GM19372 (cell line): Measurements from ENCODE around the gene PNPLA7.
"Not testable (repeated sequence)": the region's sequence is repeated elsewhere in the genome, so short reads cannot be mapped to it uniquely, and the experiment has no call there.

Experiments used
- ATAC-seq: cut with Tn5 transposase; IDR thresholded peaks from one replicate; pipeline ENCODE4 v1.9.1; 2021; ENCODE audit warnings: mild to moderate bottlenecking, low read depth, moderate library complexity; ENCODE audit not compliant: unreplicated experiment

PNPLA7 gene

GRCh38 chr9:137543237-137543963 lies 6.8 kb downstream of the PNPLA7 start:
- ATAC-seq, result no peak

DNA sequence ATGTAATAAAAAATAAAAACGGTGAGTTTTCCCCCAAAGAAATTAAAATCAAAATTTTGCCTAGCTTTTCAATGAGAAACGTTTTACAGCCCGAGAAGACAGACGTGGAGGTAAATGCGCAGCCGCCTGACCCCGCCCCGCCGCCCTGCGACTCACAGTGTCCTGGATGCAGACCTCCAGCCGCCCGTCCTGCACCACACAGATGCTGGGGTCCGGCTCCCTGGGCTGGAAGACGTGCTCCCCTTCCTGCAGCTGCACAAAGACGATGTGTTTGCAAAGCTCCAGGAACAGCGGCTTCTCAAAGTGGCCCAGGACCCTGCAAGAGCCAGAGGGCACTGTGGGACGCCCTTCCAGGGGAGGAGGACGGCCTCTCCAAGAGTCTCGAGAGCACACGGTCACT lies 7.7 kb downstream of the PNPLA7 start:
- no peak for ATAC-seq

DNA sequence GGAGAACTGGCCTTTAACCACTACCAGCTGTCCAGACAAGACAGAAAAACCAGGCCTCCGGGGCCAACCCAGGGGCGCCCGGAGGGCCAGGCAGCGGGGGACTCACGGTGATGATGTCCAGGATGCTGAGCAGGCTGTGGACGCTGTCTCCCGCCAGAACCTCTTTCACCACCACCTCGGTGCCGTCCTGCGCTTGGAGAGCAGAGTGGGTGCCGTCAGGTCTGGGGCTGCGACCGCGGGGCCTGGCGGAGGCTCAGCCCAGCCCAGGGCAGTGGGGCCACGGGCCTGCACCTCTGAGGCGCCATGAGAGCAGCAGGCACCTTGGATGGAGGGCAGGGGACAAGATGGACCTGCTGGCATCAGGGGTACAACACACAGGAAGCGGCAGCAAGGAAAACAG lies 9.7 kb downstream of the PNPLA7 start:
- ATAC-seq, result no peak

DNA sequence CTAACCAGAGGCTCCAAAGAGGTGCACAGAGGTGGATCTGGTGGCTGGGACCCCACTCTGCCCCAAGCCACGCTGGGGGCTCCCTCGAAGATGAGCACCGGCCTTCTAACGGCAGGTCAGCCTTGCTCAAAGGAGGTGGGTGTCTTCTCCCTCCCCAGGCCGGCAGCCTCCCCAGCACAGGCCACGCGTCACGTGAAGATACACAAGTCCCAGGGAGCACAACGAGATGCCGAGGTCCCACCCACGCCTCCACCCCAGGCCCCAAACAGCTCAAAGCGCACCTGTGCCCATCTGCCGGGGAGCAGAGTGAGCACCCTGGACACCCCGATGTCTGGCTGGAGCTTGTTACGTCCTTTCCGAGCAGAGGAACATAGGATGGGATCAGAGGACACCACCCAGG lies 12.1 kb downstream of the PNPLA7 start:
- no peak for ATAC-seq

DNA sequence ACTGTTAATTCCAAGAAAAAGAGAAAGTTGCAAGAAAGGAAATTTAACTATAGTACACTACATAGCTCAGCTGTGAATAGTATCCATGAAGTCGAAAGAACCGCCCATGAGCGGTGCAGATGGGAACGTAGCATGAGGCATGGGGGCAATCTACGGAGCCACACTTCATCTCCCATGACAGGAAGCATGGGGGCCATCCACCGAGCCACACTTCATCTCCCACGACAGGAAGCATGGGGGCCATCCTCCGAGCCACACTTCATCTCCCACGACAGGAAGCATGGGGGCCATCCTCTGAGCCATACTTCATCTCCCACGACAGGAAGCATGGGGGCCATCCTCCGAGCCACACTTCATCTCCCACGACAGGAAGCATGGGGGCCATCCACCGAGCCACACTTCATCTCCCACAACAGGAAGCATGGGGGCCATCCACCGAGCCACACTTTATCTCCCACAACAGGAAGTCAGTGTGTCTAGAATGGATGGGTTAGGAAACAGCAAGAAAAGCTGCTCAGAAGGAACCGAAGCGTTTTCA lies 13.5 kb downstream of the PNPLA7 start:
- ATAC-seq, result not testable (repeated sequence)

DNA sequence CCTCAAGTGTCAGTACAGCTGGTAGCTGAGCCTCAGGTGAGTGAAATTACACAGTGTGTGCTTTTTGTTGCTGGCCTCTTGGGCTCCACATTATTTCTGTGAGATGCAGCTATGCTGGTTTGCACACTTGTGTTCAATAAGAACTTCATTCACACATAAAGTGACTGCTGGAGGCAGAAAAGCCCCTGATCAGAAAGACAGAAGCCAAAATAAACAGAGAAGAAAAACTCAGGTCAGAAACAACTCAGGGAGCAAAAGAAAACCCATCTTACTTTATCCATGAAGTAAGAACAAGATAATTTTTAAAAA lies 15.1 kb downstream of the PNPLA7 start:
- ATAC-seq, result no peak

DNA sequence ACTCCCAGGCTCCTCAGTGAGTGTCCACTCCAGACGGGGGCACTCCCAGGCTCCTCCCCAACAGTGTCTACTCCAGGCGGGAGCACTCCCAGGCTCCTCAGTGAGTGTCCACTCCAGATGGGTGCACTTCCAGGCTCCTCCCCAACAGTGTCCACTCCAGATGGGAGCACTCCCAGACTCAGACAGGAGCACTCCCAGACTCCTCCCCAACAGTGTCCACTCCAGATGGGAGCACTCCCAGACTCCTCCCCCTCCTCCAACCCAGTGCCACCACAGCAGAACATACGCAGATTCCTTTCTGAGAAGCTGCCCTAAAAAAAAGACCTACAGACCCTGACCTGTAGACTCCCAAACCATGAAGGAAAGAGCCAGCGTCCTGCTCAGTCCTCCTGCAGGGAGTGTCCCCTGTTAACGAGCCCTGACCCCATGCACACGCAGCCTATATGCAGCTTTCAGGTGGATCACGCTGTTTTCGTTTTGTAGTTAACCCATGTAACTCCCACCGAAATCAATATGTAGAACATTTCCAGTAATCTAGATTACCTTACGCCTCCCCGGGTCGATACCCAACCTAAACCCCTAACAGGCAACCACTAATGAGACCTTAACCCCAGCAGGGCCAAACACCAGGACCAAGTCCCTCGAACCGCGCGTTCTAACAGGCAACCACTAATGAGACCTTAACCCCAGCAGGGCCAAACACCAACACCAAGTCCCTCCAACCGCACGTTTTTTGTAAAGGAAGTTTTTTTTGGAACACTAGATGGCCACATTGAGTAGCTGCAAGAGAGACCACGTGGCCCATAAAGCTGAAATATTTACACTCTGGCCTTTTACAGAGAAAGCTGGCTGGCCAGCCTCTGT lies 15.7 kb downstream of the PNPLA7 start:
- no peak for ATAC-seq

GRCh38 chr9:137532891-137533468 lies 17.2 kb downstream of the PNPLA7 start:
- ATAC-seq, result not testable (repeated sequence)

GRCh38 chr9:137531099-137531765 lies 19.0 kb downstream of the PNPLA7 start:
- no peak for ATAC-seq

DNA sequence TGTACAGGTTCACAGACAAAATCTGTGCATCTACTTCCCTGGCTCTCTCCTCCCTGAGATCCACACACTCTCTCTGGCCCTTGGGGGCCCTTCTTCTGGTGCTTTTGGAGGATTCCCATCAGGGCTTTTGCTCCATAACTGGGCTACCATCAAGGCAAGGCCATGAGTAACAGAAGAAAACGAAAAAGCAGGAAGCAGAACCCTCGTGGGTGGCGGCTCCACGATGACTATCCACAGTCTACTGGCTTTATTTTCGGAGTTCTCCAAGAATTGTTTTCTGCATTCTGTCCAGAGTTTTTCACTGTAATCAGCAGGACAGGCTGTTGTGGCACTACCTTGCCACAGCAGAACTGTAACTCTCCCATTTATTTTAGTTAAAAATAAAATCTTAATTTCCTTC lies 19.9 kb downstream of the PNPLA7 start:
- ATAC-seq, result no peak

- ATAC-seq, result no peak
Measured at GRCh38 chr9:137524981-137525317, 25.3 kb downstream of the PNPLA7 start.

DNA sequence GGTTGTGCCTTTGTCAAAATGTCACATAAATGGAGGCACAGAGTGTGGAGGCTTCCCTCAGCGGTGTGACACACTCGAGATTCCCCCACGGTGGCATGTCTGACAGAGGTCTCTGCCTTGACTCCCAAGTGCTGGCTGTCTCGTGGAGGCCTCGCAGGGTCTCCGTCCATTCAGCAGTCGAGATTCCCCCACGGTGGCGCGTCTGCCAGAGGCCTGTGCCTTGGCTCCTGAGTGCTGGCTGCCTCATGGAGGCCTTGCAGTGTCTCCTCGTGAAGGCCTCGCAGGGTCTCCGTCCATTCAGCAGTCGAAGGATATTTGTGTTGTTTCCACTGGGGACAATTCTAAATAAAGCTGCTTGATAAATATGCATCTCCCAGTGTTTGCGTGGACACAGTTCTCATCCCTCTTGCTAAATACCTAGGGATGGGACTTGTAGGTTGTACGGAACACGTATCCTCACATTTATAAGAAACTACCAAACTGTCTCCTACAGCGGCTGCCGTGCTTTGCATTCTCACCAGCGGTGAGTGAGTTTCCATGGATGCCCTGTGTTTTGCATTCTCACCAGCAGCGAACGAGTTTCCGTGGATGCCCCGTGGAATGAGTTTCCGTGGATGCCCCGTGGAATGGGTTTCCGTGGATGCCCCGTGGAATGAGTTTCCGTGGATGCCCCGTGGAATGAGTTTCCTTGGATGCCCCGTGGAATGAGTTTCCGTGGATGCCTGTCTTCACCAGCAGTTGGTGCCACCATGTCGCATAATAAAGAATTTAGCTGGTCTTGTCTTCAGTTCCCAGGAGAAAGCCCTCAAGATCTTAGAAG lies 25.8 kb downstream of the PNPLA7 start:
- ATAC-seq, result no peak

DNA sequence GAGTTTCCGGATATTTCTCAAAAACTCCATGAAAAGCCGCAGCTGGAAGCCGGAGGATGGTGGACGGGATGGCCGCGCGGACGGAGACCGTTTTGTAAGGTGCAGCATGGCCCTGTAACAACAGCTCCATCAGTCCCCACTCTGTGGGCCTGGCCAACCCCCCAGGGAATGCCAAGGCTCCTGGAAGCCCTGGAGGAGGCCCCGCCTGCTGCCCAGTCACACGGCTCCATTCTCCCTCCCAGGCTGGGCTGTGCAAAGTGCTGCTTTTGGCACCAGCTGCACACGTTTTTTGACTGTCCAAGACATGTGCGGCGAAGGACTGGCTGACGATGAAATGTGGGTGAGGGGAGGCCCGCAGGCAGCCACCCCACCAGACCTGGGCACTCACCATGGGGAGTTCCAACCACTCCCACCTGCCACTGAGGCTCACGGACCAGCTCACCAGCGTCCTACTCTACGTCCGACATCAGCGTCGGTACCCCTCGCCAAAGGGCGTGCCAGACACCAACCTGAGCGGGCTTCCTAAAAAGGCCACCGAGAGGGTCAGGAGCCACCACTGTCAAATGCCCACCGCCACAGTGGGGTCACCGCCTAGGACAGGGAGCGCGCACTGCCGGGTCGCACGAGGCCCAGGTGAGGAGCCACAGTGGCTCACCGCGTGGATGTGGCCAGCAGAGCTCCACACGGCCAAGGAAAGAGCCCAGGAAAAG lies 27.3 kb downstream of the PNPLA7 start:
- ATAC-seq, result no peak

- ATAC-seq, result no peak
Measured at GRCh38 chr9:137521405-137521985, 28.7 kb downstream of the PNPLA7 start.

- no peak for ATAC-seq
Measured at GRCh38 chr9:137520614-137521404, 29.4 kb downstream of the PNPLA7 start.

GRCh38 chr9:137519553-137519952 lies 30.6 kb downstream of the PNPLA7 start:
- ATAC-seq, result no peak

DNA sequence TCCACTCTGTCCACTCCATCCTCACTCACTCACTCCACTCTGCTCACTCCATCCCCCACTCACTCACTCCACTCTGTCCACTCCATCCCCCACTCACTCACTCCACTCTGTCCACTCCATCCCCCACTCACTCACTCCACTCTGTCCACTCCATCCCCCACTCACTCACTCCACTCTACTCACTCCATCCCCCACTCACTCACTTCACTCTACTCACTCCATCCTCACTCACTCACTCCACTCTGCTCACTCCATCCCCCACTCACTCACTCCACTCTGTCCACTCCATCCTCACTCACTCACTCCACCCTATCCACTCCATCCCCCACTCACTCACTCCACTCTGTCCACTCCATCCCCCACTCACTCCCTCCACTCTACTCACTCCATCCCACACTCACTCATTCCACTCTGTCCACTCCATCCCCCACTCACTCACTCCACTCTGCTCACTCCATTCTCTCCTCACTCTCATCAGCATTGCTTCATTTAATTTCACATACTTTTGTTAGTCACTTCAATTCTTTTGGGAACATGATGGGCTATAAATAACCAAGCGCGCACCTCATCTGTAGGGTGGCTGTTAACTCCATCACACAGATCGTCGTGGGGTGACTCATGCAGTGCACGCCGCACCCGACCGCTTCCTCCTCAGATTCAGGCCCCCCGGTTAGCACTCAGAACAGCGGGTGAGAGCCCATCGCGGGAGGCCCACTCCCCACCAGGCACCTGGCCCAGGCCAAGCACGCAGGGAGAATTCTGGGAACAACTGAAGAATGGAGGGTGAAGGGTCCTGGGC lies 31.3 kb downstream of the PNPLA7 start:
- not testable (repeated sequence) for ATAC-seq
